ENCODE measurements around the gene ABCA13.

- TF ChIP-seq MAX (IDR thresholded peaks at IDR 0.05; ENCODE audit: low read depth): no peak
- TF ChIP-seq TAF1 (IDR thresholded peaks at IDR 0.05; ENCODE audit: borderline replicate concordance, low read depth, low read length): no peak
- no peak for TF ChIP-seq RAD21 (IDR thresholded peaks at IDR 0.05; ENCODE audit: low read length)
- TF ChIP-seq CTCF (IDR thresholded peaks at IDR 0.05): no peak
- no peak for TF ChIP-seq EZH2phosphoT487 (IDR thresholded peaks at IDR 0.05; ENCODE audit: borderline replicate concordance, low read depth)
- TF ChIP-seq YY1 (IDR thresholded peaks at IDR 0.05; ENCODE audit: low read depth): no peak
- TF ChIP-seq EP300 (IDR thresholded peaks at IDR 0.05; ENCODE audit: borderline replicate concordance in 1 of 2, low read depth in 1 of 2, low read length in 1 of 2): no peak
- TF ChIP-seq, protein P1, sequence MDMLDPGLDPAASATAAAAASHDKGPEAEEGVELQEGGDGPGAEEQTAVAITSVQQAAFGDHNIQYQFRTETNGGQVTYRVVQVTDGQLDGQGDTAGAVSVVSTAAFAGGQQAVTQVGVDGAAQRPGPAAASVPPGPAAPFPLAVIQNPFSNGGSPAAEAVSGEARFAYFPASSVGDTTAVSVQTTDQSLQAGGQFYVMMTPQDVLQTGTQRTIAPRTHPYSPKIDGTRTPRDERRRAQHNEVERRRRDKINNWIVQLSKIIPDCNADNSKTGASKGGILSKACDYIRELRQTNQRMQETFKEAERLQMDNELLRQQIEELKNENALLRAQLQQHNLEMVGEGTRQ (IDR thresholded peaks at IDR 0.05; ENCODE audit: borderline replicate concordance, low read depth, low read length): no peak
These were observed 210.3 kb downstream of the ABCA13 start for GRCh38 chr7:48381571-48381970.
